Limb (tissue), 2 donors: ENCODE results near the gene CAB39.

ENCODE experiments used
- DNase-seq, 2 donors: peaks; one replicate each; pipeline ENCODE4 v3.0.0-alpha.2; 2016; ENCODE audit errors: extremely low spot score in 2 of 2

The CAB39 gene

DNA sequence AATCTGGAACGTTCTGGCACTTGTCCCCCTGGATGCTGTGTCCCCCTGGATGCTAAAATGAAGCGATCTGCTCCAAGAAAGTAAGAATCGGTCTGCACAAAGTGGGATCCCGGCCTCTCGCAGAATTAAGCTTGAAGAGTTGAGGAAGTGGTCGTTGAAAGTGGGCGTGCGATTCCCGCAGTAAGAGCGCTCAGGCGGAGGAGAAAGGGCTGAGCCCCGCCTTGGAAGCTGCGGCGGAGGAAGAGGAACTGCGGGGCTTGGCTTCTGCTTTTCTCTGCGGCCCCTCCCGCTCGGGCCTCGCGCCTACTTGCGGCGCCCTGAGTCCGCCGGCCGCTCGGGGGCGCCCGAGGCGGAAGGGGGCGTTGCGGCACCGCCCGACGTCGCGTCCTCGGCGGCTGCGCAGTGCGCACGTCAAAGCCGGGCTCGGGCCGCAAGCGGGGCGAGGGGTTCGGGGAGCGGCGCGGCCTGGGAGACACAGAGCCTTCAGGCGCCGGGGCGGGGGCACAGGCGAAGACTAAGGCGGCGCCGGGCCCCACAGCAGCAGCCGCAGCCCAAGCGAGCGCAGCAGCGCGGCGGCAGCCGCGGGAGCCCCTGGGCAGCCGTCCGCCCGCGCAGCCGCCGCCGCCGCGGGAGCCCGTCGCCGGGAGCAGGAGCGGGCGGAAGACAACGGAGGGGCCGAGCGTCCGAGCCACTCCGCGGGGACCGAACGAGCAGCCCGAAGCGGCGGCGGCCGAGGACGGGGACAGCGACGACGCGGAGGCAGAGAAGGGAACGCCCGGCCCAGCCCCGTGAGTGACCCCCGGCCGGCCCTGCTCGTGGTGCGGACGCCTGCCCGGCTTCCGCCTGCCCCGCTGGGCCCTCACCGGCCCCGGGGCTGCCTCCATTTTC lies at the start of gene CAB39:
TSS of gene CAB39 (plus strand) at position 400 of the 888 bp plus-strand sequence. CDS start 47,160 bp downstream, outside the sequence.
- peak; percentile 90 to 93 for DNase-seq

- DNase-seq = no peak
These were observed 48.5 kb upstream of the CAB39 start for GRCh38 chr2:230664128-230664527.

DNA sequence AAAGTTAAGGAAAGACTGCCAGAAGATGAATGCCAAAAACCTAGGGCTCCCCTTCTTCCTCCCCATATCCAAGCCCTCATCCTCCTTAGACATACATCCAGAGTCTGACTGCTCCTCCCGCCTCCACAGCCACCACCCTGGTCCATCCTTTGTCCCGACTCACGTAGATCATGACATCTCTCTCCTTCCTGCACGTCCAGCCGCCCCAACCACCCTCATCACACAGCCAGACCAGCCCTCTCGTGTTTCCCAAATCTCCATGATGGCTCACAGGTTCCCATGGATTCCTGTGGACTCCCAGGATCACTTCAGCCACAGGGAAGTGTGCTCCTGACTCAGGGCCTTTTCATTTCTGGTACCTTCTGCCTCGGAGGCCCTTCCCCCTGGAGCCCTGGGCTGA lies 47.8 kb upstream of the CAB39 start:
- no peak for DNase-seq

DNA sequence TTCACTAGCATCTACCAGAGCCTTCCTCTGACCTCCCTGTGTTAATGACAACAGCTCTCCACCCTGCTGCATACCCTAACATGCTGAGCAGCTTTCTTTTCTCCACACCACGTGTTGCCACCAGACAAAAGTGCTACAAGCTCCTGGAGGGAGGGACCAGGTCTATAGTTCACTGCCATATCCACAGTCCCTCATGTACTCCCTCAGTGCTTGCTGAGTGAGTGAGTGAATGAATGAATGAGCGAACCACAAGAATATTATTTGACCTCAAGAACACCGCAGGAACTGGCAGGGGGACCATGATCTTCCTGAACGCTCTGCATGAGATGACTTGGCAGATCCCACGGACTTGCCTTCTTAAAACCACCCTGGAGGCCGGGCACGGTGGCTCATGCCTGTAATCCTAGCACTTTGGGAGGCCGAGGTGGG lies 47.4 kb upstream of the CAB39 start:
- no peak for DNase-seq

DNA sequence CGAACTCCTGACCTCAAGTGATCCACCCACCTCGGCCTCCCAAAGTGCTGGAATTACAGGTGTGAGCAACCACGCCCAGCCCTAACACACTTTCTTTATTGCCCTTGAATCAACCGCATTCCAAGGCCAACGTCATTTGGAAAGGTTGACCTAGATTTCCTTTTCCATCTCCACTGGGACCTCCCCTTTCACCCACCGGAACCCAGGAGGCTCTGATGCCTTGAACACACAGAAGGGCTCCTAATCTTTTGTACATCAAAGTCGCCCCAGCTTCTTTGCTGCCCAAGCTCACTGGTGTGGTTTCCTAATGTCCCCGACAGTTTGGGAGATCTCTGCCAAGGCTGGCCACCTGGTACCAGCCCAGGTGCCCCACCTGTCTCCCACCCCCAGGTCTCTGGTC lies 46.2 kb upstream of the CAB39 start:
- no peak for DNase-seq

GRCh38 chr2:230666885-230667712 lies 45.5 kb upstream of the CAB39 start:
- DNase-seq = no peak

GRCh38 chr2:230668184-230668938 lies 44.3 kb upstream of the CAB39 start:
- peak in 1 of 2 donors; percentile 59 for DNase-seq

GRCh38 chr2:230668939-230669303 lies 43.7 kb upstream of the CAB39 start:
- no peak for DNase-seq

GRCh38 chr2:230669386-230669950 lies 43.2 kb upstream of the CAB39 start:
- DNase-seq = no peak

- DNase-seq = no peak
These were observed 41.5 kb upstream of the CAB39 start for GRCh38 chr2:230671117-230671516.

GRCh38 chr2:230672836-230673235 lies 39.8 kb upstream of the CAB39 start:
- no peak for DNase-seq

GRCh38 chr2:230674401-230674800 lies 38.2 kb upstream of the CAB39 start:
- no peak for DNase-seq

DNA sequence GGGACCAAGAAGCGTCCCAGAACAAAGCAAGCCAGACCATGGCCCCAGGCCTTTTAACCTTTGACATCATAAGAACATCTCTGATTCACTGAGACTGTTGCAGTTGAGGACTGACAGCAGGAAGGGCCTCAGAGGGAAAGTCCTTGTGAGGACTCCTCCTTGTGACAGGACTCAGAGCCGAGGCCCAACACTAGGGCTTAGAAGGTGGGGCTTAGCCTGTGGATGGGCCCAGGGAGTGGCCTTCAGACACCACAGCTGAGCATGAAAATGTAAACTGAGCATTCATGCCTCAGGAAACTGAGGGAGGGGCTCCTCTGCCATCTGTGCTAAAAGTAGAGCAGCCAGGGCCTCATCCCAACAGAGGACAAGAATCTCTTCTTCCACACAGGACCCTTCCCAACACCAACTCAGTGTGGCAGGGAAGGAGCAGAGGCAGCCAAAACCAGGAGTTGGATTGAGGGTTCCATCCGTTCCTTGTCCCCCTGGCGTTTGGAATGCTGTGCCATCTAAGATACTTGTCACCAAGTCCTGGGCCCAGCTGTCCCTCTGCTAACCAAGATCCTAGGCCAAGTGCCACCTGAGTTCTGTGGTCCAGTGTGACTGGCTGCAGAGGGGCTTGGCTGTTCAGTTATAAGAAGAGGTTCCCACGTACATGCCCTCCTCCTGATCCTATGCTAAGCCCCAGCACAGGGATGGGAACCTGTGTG lies 37.5 kb upstream of the CAB39 start:
- DNase-seq = no peak

- DNase-seq = no peak
These were observed 36.1 kb upstream of the CAB39 start for GRCh38 chr2:230676546-230676945.

- no peak for DNase-seq
These were observed 35.3 kb upstream of the CAB39 start for GRCh38 chr2:230677201-230677946.

GRCh38 chr2:230678018-230678417 lies 34.6 kb upstream of the CAB39 start:
- DNase-seq = no peak

DNA sequence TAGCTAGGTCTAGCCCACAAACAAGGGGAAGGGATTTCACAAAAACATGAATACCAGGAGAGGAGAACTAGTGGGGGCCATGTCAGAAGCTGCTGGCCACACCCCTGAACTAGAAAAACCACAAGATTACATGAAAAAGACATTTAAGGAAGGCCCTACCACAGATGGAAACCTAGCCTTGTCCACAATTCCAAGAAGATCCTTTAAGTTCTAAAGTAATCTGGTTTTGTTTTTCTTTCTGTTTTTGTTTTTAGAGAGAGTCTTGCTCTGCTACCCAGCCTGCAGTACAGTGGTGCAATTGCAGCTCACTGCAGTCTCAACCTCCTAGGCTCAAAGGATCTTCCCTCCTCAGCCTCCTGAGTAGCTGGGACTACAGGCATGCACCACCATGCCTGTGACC lies 34.2 kb upstream of the CAB39 start:
- DNase-seq = no peak

DNA sequence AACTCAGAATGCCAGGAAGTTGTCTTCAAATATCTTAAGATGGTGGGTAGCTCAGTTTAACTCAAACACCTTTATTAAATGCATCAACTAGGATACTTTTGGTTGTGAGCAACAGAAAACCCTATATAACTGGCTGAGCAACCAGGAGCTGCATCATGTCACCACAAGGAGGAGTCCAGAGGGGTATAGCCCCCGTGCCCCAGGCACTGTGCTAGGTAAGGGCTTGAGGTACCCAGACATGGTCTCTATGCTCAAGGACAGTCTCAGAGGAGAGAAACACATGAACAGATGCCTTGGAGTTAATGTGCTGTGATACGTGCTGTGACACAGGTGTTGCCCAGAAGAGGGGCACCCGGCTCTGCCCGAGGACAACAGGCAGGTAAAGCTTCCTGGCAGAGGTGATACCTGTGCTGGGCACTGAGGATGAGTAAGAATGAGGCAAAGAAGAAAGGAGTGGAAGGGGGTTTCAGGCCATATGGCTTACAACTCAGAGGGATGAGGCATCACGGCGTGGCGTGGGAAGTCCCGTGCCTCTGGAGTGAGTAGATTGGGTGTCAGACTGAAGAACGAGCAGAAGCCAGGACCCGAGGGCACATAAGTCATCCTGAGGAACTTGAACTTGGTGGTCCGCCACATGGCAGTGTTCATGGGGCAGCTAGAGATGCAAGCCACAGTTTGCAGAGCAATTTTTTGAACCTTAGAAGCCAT lies 32.0 kb upstream of the CAB39 start:
- no peak for DNase-seq

DNA sequence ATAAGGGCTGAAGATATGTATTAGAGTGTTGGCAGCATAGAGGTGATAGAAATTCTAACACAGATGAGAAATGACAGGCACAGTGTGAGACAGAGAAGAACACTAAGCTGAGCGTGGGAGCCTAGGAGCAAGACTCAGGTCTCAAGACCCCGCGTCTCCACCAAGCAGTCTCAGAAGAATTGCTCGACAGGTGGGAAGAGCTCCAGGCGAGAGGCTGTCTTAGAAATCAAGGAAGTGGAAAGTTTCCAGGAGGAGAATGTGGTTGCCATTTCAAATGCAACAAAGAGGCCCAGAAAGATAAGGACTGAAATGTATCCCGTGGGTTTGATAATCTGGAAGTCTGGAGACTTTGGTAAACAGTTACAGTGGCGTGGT lies 31.5 kb upstream of the CAB39 start:
- DNase-seq = no peak
